SU-DHL-6 (cell line): Measurements from ENCODE around the gene PDIK1L.

ENCODE experiments used
- H2AFZ ChIP-seq: fragments of 200-600 bp; sonication (generic); 2 replicates; pipeline ENCODE4 v1.6.1; 2014; ENCODE audit warnings: low read depth, mild to moderate bottlenecking, moderate library complexity, mixed read lengths, antibody characterized with exemption, low read length; ENCODE audit not compliant: severe bottlenecking
- H3F3A ChIP-seq: fragments of 200-600 bp; shearing (Covaris generic); 2 replicates; pipeline ENCODE4 v1.6.0; 2016; ENCODE audit warnings: antibody characterized with exemption, mild to moderate bottlenecking; ENCODE audit not compliant: insufficient read depth
- H3K27ac ChIP-seq: fragments of 200-600 bp; sonication (generic); 2 replicates; pipeline ENCODE4 v1.5.1; 2016; ENCODE audit warnings: low read depth, mild to moderate bottlenecking, low read length, moderate library complexity, mixed read lengths
- H3K27me3 ChIP-seq: fragments of 200-600 bp; sonication (generic), shearing (Covaris generic); 2 replicates; pipeline ENCODE4 v1.6.0; 2014; ENCODE audit warnings: mild to moderate bottlenecking, low read length
- H3K36me3 ChIP-seq: fragments of 200-600 bp; sonication (generic); 2 replicates; pipeline ENCODE4 v1.6.1; 2014; ENCODE audit warnings: mild to moderate bottlenecking, low read length, mixed read lengths
- H3K4me2 ChIP-seq: fragments of 300-600, 200-600 bp; shearing (Covaris generic), sonication (generic); 2 replicates; pipeline ENCODE4 v1.6.0; 2014; ENCODE audit warnings: low read length, low read depth, mild to moderate bottlenecking; ENCODE audit not compliant: poor library complexity, severe bottlenecking
- H3K4me3 ChIP-seq: fragments of 200-600 bp; sonication (generic); 2 replicates; pipeline ENCODE4 v1.5.1; 2014; ENCODE audit warnings: antibody characterized with exemption, low read length, mild to moderate bottlenecking, mixed read lengths; ENCODE audit not compliant: insufficient read depth, poor library complexity, severe bottlenecking
- H3K79me2 ChIP-seq: fragments of 200-600 bp; sonication (generic); 2 replicates; pipeline ENCODE4 v1.6.1; 2014; ENCODE audit warnings: mild to moderate bottlenecking, low read length, moderate library complexity; ENCODE audit not compliant: insufficient read depth
- H3K9ac ChIP-seq: fragments of 200-600 bp; sonication (generic); 2 replicates; pipeline ENCODE4 v1.7.0; 2014; ENCODE audit warnings: mild to moderate bottlenecking, low read length
- H3K9me2 ChIP-seq: fragments of 200-600 bp; sonication (generic); replicated peaks from 2 replicates; pipeline ENCODE4 v1.6.1; 2014; ENCODE audit warnings: low read length; ENCODE audit not compliant: insufficient read depth
- H3K9me3 ChIP-seq: fragments of 200-600 bp; sonication (generic); 2 replicates; pipeline ENCODE4 v1.6.1; 2014; ENCODE audit warnings: low read length, mixed read lengths; ENCODE audit not compliant: insufficient read depth
- H4K20me1 ChIP-seq: fragments of 200-600 bp; sonication (generic); 2 replicates; pipeline ENCODE4 v1.6.1; 2014; ENCODE audit warnings: low read depth, mild to moderate bottlenecking, antibody characterized with exemption, low read length, moderate library complexity, mixed read lengths
- CTCF ChIP-seq: fragments of 200-600 bp; sonication (generic); IDR thresholded peaks from one replicate; pipeline ENCODE4 v1.5.1; 2017; ENCODE audit warnings: antibody characterized with exemption, mild to moderate bottlenecking, low read length, moderate library complexity; ENCODE audit not compliant: insufficient read depth, poor library complexity, severe bottlenecking
- EZH2phosphoT487 ChIP-seq: fragments of 200-600 bp; sonication (generic), shearing (Covaris generic); conservative IDR thresholded peaks from 2 replicates; pipeline ENCODE4 v1.6.1; 2018; ENCODE audit warnings: mild to moderate bottlenecking, antibody characterized with exemption, low read length, moderate library complexity, mixed read lengths

The PDIK1L gene

GRCh38 chr1:26119892-26120608 lies 8.4 kb downstream of the PDIK1L start:
- H3K4me2 ChIP-seq: no peak overlapping the region
- H3K9me3 ChIP-seq: no peaks in the 10 kb centered on the region
- no peak overlapping the region for H3K4me3 ChIP-seq
- peaks cover 2% of the 10 kb centered on the region; the same call in 1 of the 2 replicates for H3K79me2 ChIP-seq
- H3K9ac ChIP-seq: no peak overlapping the region
- no peak for TF ChIP-seq EZH2phosphoT487
- no peaks in the 10 kb centered on the region for H3K27me3 ChIP-seq
- no peaks in the 10 kb centered on the region for H4K20me1 ChIP-seq
- no peak overlapping the region for H3K27ac ChIP-seq
- no peaks in the 10 kb centered on the region for H3F3A ChIP-seq
- no peak overlapping the region for H2AFZ ChIP-seq
- no peaks in the 10 kb centered on the region for H3K9me2 ChIP-seq
- H3K36me3 ChIP-seq: peaks cover 27% of the 10 kb centered on the region; the same call in 1 of the 2 replicates

- Histone ChIP-seq H3K9ac (no peak overlapping the region), H3K36me3 (peaks cover 33% of the 10 kb centered on the region), H2AFZ (no peak overlapping the region), H3K4me2 (no peak overlapping the region), H3K27me3 (no peaks in the 10 kb centered on the region), H3K79me2 (no peaks in the 10 kb centered on the region), H4K20me1 (no peaks in the 10 kb centered on the region), H3K9me3 (no peaks in the 10 kb centered on the region), H3K27ac (no peak overlapping the region), H3F3A (peaks cover 14% of the 10 kb centered on the region), H3K9me2 (no peaks in the 10 kb centered on the region), H3K4me3 (no peak overlapping the region)
- TF ChIP-seq CTCF: no peak
- no peak for TF ChIP-seq EZH2phosphoT487
Measured at GRCh38 chr1:26121854-26122773, 10.5 kb downstream of the PDIK1L start.

- Histone ChIP-seq H3K27ac (no peak overlapping the region), H3K9me2 (no peaks in the 10 kb centered on the region), H3F3A (peaks cover 14% of the 10 kb centered on the region), H3K36me3 (peaks cover 32% of the 10 kb centered on the region), H4K20me1 (no peaks in the 10 kb centered on the region), H3K9me3 (no peaks in the 10 kb centered on the region), H3K4me2 (no peak overlapping the region), H3K9ac (no peak overlapping the region), H3K27me3 (no peaks in the 10 kb centered on the region), H3K4me3 (no peak overlapping the region), H2AFZ (no peak overlapping the region), H3K79me2 (no peaks in the 10 kb centered on the region)
- TF ChIP-seq CTCF (no peak), EZH2phosphoT487 (no peak)
Measured at GRCh38 chr1:26122988-26123973, 11.7 kb downstream of the PDIK1L start.
